GM12878 (cell line): ENCODE results near the gene SULT1A2. TPM values are rescaled to one million over a fixed set of nuclear protein-coding genes. Genes with fewer than 3 reads are reported as not detected.

Source experiments
- ATAC-seq: fragments of 200-7000 bp; cut with Tn5 transposase; 3 replicates; pipeline ENCODE4 v1.9.1; 2020; ENCODE audit warnings: mild to moderate bottlenecking, moderate library complexity
- BruUV-seq: library from RNA; stranded (reverse); fragments of 400-500 nt; replicated peaks from 2 replicates; lab custom pipeline; 2021; lab: Mats Ljungman, UMichigan
- CTCF ChIA-PET: fragments of 300-600 bp; sonication (Branson Sonifier 250); formaldehyde crosslinking; extraction: SDS; loops from one replicate; lab custom pipeline; 2021; ENCODE audit warnings: inconsistent platforms; lab: Yijun Ruan, JAX
- POLR2A ChIA-PET: fragments of 350-600 bp; formaldehyde crosslinking; extraction: SDS; loops from one replicate; lab custom pipeline; 2021; ENCODE audit warnings: inconsistent platforms; lab: Charles Lee
- RAD21 ChIA-PET: fragments of 300-600 bp; sonication (Branson Sonifier 250); formaldehyde crosslinking; loops from one replicate; lab custom pipeline; 2023; ENCODE audit warnings: antibody characterized with exemption; ENCODE audit not compliant: unreplicated experiment; lab: Charles Lee
- SMC1A ChIA-PET: fragments of 300-600 bp; sonication (Branson Sonifier 250); formaldehyde crosslinking; loops from one replicate; lab custom pipeline; 2023; ENCODE audit not compliant: unreplicated experiment, uncharacterized antibody; lab: Charles Lee
- DNase-seq: peaks from one replicate; pipeline ENCODE4 v3.0.0-alpha.2; 2011; ENCODE audit warnings: low read depth, low spot score
- FAIRE-seq: peaks from 3 replicates; lab custom pipeline; 2011; peaks lifted over from hg19 to GRCh38; lab: Jason Lieb, UNC
- H2AFZ ChIP-seq: 2 replicates; pipeline ENCODE4 v1.6.0; 2011; ENCODE audit warnings: low read depth, low read length, control low read depth; ENCODE audit not compliant: control insufficient read depth
- H3K27ac ChIP-seq: 2 replicates; pipeline ENCODE4 v1.5.1; 2011; ENCODE audit warnings: control low read depth; ENCODE audit not compliant: control insufficient read depth, insufficient read depth
- H3K27me3 ChIP-seq, 2 experiments: replicated peaks in 1 of 2; 2 replicates each; pipeline versions ENCODE4 v1.6.0 to v1.6.1; 2011; ENCODE audit warnings: low read length in 1 of 2; ENCODE audit not compliant: control insufficient read depth in 2 of 2, insufficient read depth in 2 of 2
- H3K36me3 ChIP-seq, 2 experiments: 2 replicates each; pipeline ENCODE4 v1.5.1; 2011; ENCODE audit warnings: low read length in 1 of 2; ENCODE audit not compliant: control insufficient read depth in 2 of 2, insufficient read depth in 2 of 2
- H3K4me1 ChIP-seq: 2 replicates; pipeline ENCODE4 v1.6.1; 2011; ENCODE audit warnings: mild to moderate bottlenecking, low read length, moderate library complexity, mixed read lengths; ENCODE audit not compliant: control insufficient read depth, insufficient read depth
- H3K4me2 ChIP-seq: 2 replicates; pipeline ENCODE4 v1.6.0; 2011; ENCODE audit warnings: control low read depth; ENCODE audit not compliant: control insufficient read depth, insufficient read depth
- H3K4me3 ChIP-seq: fragments of 200-600 bp; sonication (generic); 2 replicates; pipeline ENCODE4 v1.5.1; 2016
- H3K79me2 ChIP-seq: 2 replicates; pipeline ENCODE4 v1.6.0; 2011; ENCODE audit warnings: low read length; ENCODE audit not compliant: control insufficient read depth, insufficient read depth
- H3K9ac ChIP-seq: 2 replicates; pipeline ENCODE4 v1.8.0; 2011; ENCODE audit warnings: low read length, control low read depth, mixed read lengths; ENCODE audit not compliant: control insufficient read depth, insufficient read depth
- H3K9me3 ChIP-seq: replicated peaks from 3 replicates; pipeline ENCODE4 v1.5.1; 2011; ENCODE audit warnings: mild to moderate bottlenecking, low read length; ENCODE audit not compliant: control insufficient read depth, insufficient read depth
- H4K20me1 ChIP-seq: 2 replicates; pipeline ENCODE4 v1.6.0; 2011; ENCODE audit not compliant: control insufficient read depth, insufficient read depth
- CEBPB ChIP-seq, 2 experiments: fragments of 150-350 bp in 1 of 2; IDR thresholded peaks; 2 replicates each; pipeline ENCODE4 v1.6.1; 2012 to 2014; ENCODE audit warnings: low read depth in 2 of 2, low read length in 2 of 2, borderline replicate concordance in 1 of 2, inconsistent platforms in 1 of 2
- CREM ChIP-seq: IDR thresholded peaks from 2 replicates; pipeline ENCODE4 v1.6.1; 2014; ENCODE audit warnings: antibody characterized with exemption, low read depth
- CUX1 ChIP-seq: IDR thresholded peaks from 2 replicates; pipeline ENCODE4 v1.6.1; 2012; ENCODE audit warnings: improper control_type of control experiment, low read depth, low read length; ENCODE audit not compliant: insufficient replicate concordance
- EGR1 ChIP-seq, 2 experiments: IDR thresholded peaks; 1 replicate in 1 of 2; 2 replicates in 1 of 2; pipeline ENCODE4 v1.6.1; 2011 to 2012; ENCODE audit warnings: low read depth in 2 of 2, low read length in 2 of 2, borderline replicate concordance in 1 of 2, mild to moderate bottlenecking in 1 of 2, moderate library complexity in 1 of 2
- HDAC2 ChIP-seq: fragments of 200-600 bp; sonication (generic); IDR thresholded peaks from 2 replicates; pipeline ENCODE4 v1.6.1; 2017
- KAT2A ChIP-seq: conservative IDR thresholded peaks from 2 replicates; pipeline ENCODE4 v1.6.1; 2011; ENCODE audit warnings: low read depth, low read length; ENCODE audit not compliant: control insufficient read depth
- SKIL ChIP-seq: fragments of 450-650 bp; IDR thresholded peaks from 2 replicates; pipeline ENCODE4 v1.6.1; 2017; ENCODE audit warnings: mild to moderate bottlenecking, low read depth, inconsistent platforms; ENCODE audit not compliant: poor library complexity, severe bottlenecking
- SRF ChIP-seq, 2 experiments: IDR thresholded peaks; 2 replicates each; pipeline ENCODE4 v1.6.1; 2011; ENCODE audit warnings: low read depth in 2 of 2, low read length in 2 of 2, mild to moderate bottlenecking in 1 of 2, moderate library complexity in 1 of 2
- ZNF217 ChIP-seq: fragments of 450-650 bp; IDR thresholded peaks from 2 replicates; pipeline ENCODE4 v1.6.1; 2017; ENCODE audit warnings: antibody characterized with exemption, mild to moderate bottlenecking
- ZSCAN29 ChIP-seq: fragments of 450-650 bp; IDR thresholded peaks from 2 replicates; pipeline ENCODE4 v1.6.1; 2017; ENCODE audit warnings: mild to moderate bottlenecking, moderate library complexity
- WGBS: methylation state at CpG from one replicate; pipeline ENCODE4 v1.1.6; 2016; ENCODE audit warnings: low lambda C conversion rate; ENCODE audit not compliant: insufficient replicate concordance, insufficient coverage; ENCODE audit errors: missing lambda C conversion rate; 5-methylcytosine and 5-hydroxymethylcytosine counted together
- in situ Hi-C: fragments of 300-500 bp; cut with MboI; formaldehyde crosslinking; loops from 9 replicates; pipeline ENCODE4 v1.14.3; 2018; ENCODE audit warnings: mixed read lengths
- intact Hi-C: fragments of 100-400 bp; cut with micrococcal nuclease; formaldehyde crosslinking; loops from one replicate; pipeline ENCODE4 v1.14.2; 2022; ENCODE audit not compliant: unreplicated experiment
- polyA plus RNA-seq, 11 experiments: library from polyadenylated mRNA; depleted of rRNA in 4 of 11; unstranded in 6 of 11; stranded (reverse) in 5 of 11; fragments of >200 nt; fragmentation: Nextera tagmentation in 4 of 11; fragmentation: Illumina TruSeq in 1 of 11; extraction: Ambion mirVana in 4 of 11; extraction: Trizol in 1 of 11; gene quantifications; 1 replicate in 1 of 11; 2 replicates in 10 of 11; pipeline versions ENCODE4 v1.2.1 to v1.2.3, GENCODE V29; 2011 to 2016; ENCODE audit warnings: inconsistent platforms in 2 of 11, missing spikeins in 2 of 11, low read depth in 1 of 11
- total RNA-seq, 4 experiments: library from RNA; depleted of rRNA in 3 of 4; stranded (reverse); fragments of >200 nt in 3 of 4; fragmentation: Illumina TruSeq in 1 of 4; extraction: Trizol in 1 of 4; gene quantifications; 2 replicates each; pipeline versions ENCODE4 v1.2.1 to v1.2.3, GENCODE V29; 2013 to 2021

The SULT1A2 gene
- total and polyA plus RNA-seq, 10 of the 15 experiments (the other 5 are each of a cell fraction or from before 2014, with no cell fraction given): 0.06 to 0.39 (median 0.07) TPM; not detected in 7

GRCh38 chr16:28587386-28587785, 9.5 kb downstream of the SULT1A2 start:
- BruUV-seq: no TSS peak
- FAIRE-seq: no peak
- WGBS: 98% methylated on average over 8 of the region's 8 CpGs
- Histone ChIP-seq H3K36me3 (peaks cover 8 to 16% of the 10 kb centered on the region in 2 experiments; a peak in 3 of 4 replicates), H3K9ac (no peak overlapping the region), H3K4me3 (no peak overlapping the region), H4K20me1 (no peaks in the 10 kb centered on the region), H2AFZ (no peak overlapping the region), H3K27ac (no peak overlapping the region), H3K9me3 (no peaks in the 10 kb centered on the region), H3K4me1 (no peaks in the 10 kb centered on the region; the same call in 1 of the 2 replicates), H3K79me2 (no peaks in the 10 kb centered on the region), H3K4me2 (no peak overlapping the region), H3K27me3 (no peaks in the 10 kb centered on the region)
- ChIA-PET SMC1A (no interaction called here), CTCF (no interaction called here), RAD21 (no interaction called here), POLR2A (no interaction called here)
- in situ Hi-C loops (no loop called here), intact Hi-C loops (no loop called here)
- no peak for ATAC-seq
- no peak for TF ChIP-seq SKIL
- DNase-seq: no peak

GRCh38 chr16:28586466-28586865, 10.4 kb downstream of the SULT1A2 start:
- ChIA-PET POLR2A (no interaction called here), RAD21 (no interaction called here), SMC1A (interaction anchor here (0.6 kb wide), 1 partner anchor 73 kb away, joined by 3 read pairs; no protein-coding TSS in a partner anchor), CTCF (interaction anchor here (1.3 kb wide), 1 partner anchor 14 kb away, joined by 3 read pairs; no protein-coding TSS in a partner anchor)
- H4K20me1 ChIP-seq: no peaks in the 10 kb centered on the region
- peaks cover 8 to 16% of the 10 kb centered on the region in 2 experiments; a peak in 3 of 4 replicates for H3K36me3 ChIP-seq
- H3K4me2 ChIP-seq: no peak overlapping the region
- no peaks in the 10 kb centered on the region; the same call in 1 of the 2 replicates for H3K4me1 ChIP-seq
- H3K27me3 ChIP-seq: no peaks in the 10 kb centered on the region
- no peaks in the 10 kb centered on the region for H3K79me2 ChIP-seq
- intact Hi-C loops (no loop called here), in situ Hi-C loops (no loop called here)
- no peak overlapping the region for H2AFZ ChIP-seq
- H3K4me3 ChIP-seq: no peak overlapping the region
- DNase-seq (no peak), FAIRE-seq (no peak), ATAC-seq (no peak)
- 98% methylated on average over 3 of the region's 3 CpGs for WGBS
- no TSS peak for BruUV-seq
- H3K9ac ChIP-seq: no peak overlapping the region
- H3K27ac ChIP-seq: no peak overlapping the region
- no peaks in the 10 kb centered on the region for H3K9me3 ChIP-seq
- no peak for TF ChIP-seq CREM
- TF ChIP-seq CEBPB (IDR thresholded peaks at IDR 0.05; ENCODE audit: borderline replicate concordance in 1 of 2, low read depth in 2 of 2, low read length in 2 of 2): no peak
- no peak for TF ChIP-seq ZNF217
- TF ChIP-seq ZSCAN29: no peak
- TF ChIP-seq SRF (IDR thresholded peaks at IDR 0.05; ENCODE audit: low read depth in 2 of 2, low read length in 2 of 2): no peak
- TF ChIP-seq CUX1: no peak
- TF ChIP-seq EGR1 (IDR thresholded peaks at IDR 0.05; ENCODE audit: borderline replicate concordance in 1 of 2, low read depth in 2 of 2, low read length in 2 of 2): no peak
- no peak for TF ChIP-seq HDAC2
- TF ChIP-seq KAT2A: no peak
